Endodermal cell (in vitro differentiated cells): ENCODE results near the gene RTP3. TPM values are rescaled to one million over a fixed set of nuclear protein-coding genes. Genes with fewer than 3 reads are reported as not detected.

Experiments used
- DNase-seq: peaks from one replicate; pipeline ENCODE4 v3.0.0-alpha.2; 2017
- H3K27ac ChIP-seq: 2 replicates; pipeline ENCODE4 v1.5.1; 2013; ENCODE audit warnings: mild to moderate bottlenecking, low read depth, low read length, moderate library complexity
- H3K27me3 ChIP-seq: 2 replicates; pipeline ENCODE4 v1.6.1; 2013; ENCODE audit warnings: mild to moderate bottlenecking, low read length, moderate library complexity; ENCODE audit not compliant: insufficient read depth, control insufficient read depth, poor library complexity, severe bottlenecking
- H3K36me3 ChIP-seq: 2 replicates; pipeline ENCODE4 v1.7.0; 2013; ENCODE audit warnings: mild to moderate bottlenecking, low read length, moderate library complexity; ENCODE audit not compliant: control insufficient read depth, insufficient read depth
- H3K4me1 ChIP-seq: one replicate; pipeline ENCODE4 v1.7.0; 2013; ENCODE audit warnings: low read length; ENCODE audit not compliant: control insufficient read depth, insufficient read depth
- H3K4me3 ChIP-seq: 2 replicates; pipeline ENCODE4 v1.5.1; 2013; ENCODE audit warnings: mild to moderate bottlenecking, low read length, moderate library complexity
- H3K9ac ChIP-seq: 2 replicates; pipeline ENCODE4 v1.6.1; 2013; ENCODE audit warnings: mild to moderate bottlenecking, low read length, moderate library complexity; ENCODE audit not compliant: poor library complexity, severe bottlenecking; ENCODE audit errors: extremely low read depth
- H3K9me3 ChIP-seq: 2 replicates; pipeline ENCODE4 v1.6.1; 2013; ENCODE audit warnings: mild to moderate bottlenecking, low read length, moderate library complexity; ENCODE audit not compliant: control insufficient read depth
- H3K27ac Mint-ChIP-seq: 2 replicates; pipeline ENCODE4 v1.8.0; 2020; ENCODE audit warnings: mixed read lengths
- H3K27me3 Mint-ChIP-seq: 2 replicates; pipeline ENCODE4 v1.8.0; 2021; ENCODE audit warnings: mild to moderate bottlenecking, mixed read lengths; ENCODE audit not compliant: insufficient read depth
- H3K36me3 Mint-ChIP-seq: 2 replicates; pipeline ENCODE4 v1.8.0; 2020; ENCODE audit warnings: low read depth, mixed read lengths
- H3K4me1 Mint-ChIP-seq: 2 replicates; pipeline ENCODE4 v1.8.0; 2020; ENCODE audit warnings: mixed read lengths
- H3K4me3 Mint-ChIP-seq: 2 replicates; pipeline ENCODE4 v1.8.0; 2020; ENCODE audit warnings: mild to moderate bottlenecking, moderate library complexity, mixed read lengths
- H3K9me3 Mint-ChIP-seq: 2 replicates; pipeline ENCODE4 v1.8.0; 2020; ENCODE audit warnings: mild to moderate bottlenecking, mixed read lengths
- WGBS, 2 experiments: methylation state at CpG; one replicate each; pipeline versions ENCODE4 v1.1.5 to v1.1.7; 2013; ENCODE audit warnings: missing lambda C conversion rate in 2 of 2, mixed read lengths in 1 of 2; ENCODE audit not compliant: insufficient coverage in 1 of 2, insufficient read length in 1 of 2; 5-methylcytosine and 5-hydroxymethylcytosine counted together
- total RNA-seq, 2 donors: library from RNA; stranded (reverse); fragmentation: NEBNext Ultra II Directional in 1 of 2; extraction: Animal tissue kit (Norgen Biotek cat#: 25700) in 1 of 2; gene quantifications; 2 replicates in 1 of 2; 3 replicates in 1 of 2; pipeline ENCODE4 v1.2.1, GENCODE V29; 2021
- TF ChIP-seq, protein P1 (sequence below): fragments of 200-600 bp; sonication (generic); conservative IDR thresholded peaks from 2 replicates; pipeline ENCODE4 v1.5.0; 2021; ENCODE audit warnings: antibody characterized with exemption, mild to moderate bottlenecking

The RTP3 gene
- total RNA-seq, 2 donors from 2014 or later = not detected

DNA sequence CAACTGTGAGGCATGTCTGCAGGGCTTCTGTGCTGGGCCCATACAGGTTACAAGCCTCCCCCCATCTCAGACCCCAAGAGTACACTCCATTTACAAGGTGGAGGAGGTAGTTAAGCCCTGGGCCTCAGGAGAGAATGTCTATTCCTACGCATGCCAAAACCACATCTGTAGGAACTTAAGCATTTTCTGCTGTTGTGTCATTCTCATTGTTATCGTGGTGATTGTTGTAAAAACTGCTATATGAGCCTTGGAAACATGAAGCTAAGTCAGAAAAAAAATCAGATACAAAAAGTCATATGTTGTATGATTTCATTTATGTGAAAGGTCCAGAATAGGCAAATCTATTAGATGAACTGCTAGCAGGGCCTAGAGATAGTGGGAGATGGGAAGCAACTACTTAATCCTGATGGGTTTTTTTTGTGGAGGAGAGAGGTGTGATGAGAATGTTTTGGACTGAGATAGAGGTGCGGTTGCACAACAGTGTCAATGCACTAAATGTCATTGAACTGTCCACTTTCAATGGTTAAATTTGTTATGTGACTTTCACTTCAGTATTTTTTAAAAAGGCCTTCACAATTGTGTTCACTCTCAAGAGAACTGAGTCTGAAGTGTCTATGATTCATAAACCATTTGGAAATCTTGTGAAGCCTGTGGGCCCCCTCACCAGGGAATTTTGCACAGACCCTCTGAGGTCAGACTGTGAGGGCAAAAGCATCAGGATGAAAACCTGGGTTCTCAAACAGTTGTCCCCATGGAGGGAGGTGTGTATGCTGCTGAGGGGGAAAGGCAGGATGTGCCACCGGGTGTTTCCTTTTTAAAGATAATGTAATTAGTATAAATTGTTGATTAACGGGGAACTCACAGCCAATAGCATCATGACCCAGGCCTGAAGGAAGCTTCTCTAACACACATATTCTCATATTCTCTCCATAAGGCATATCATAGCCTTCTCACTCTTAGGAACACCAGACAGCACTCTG is 3.2 kb downstream of the RTP3 start:
- H3K4me1 Mint-ChIP-seq = peaks cover 15% of the 10 kb centered on the region
- H3K27ac ChIP-seq = no peak overlapping the region
- no peak overlapping the region for H3K9ac ChIP-seq

DNA sequence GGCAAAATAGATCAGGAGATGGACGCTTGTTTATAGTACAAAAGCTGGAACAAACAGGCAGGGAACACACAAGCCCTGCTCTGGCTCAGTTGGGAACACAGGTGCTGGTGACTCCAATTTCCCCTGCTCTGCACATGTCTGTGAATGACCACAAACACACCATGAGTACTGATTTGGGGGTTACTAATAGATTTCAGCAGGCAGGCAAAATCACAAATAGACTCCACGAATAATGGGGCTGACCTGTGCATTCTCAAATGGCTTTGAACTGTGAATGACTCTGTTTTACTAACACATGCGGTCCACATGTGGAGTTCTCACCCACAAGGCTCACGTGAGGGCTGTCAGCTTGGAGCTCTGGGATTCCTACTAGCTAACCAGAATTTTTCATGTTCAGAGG is 3.9 kb downstream of the RTP3 start:
- no peak overlapping the region for H3K4me3 ChIP-seq
- H3K27me3 Mint-ChIP-seq = peaks cover 2% of the 10 kb centered on the region
- H3K9me3 ChIP-seq = no peaks in the 10 kb centered on the region
- no peaks in the 10 kb centered on the region for H3K27me3 ChIP-seq
- DNase-seq = no peak
- WGBS, 2 experiments = 93 to 97% methylated on average over 3 to 4 of the region's 4 CpGs
- no peaks in the 10 kb centered on the region for H3K9me3 Mint-ChIP-seq
- no peaks in the 10 kb centered on the region for H3K4me1 ChIP-seq
- no peak overlapping the region for H3K27ac ChIP-seq
- no peak overlapping the region for H3K4me3 Mint-ChIP-seq
- H3K9ac ChIP-seq = no peak overlapping the region
- H3K27ac Mint-ChIP-seq = no peak overlapping the region
- H3K36me3 Mint-ChIP-seq = no peaks in the 10 kb centered on the region
- TF ChIP-seq, protein P1, sequence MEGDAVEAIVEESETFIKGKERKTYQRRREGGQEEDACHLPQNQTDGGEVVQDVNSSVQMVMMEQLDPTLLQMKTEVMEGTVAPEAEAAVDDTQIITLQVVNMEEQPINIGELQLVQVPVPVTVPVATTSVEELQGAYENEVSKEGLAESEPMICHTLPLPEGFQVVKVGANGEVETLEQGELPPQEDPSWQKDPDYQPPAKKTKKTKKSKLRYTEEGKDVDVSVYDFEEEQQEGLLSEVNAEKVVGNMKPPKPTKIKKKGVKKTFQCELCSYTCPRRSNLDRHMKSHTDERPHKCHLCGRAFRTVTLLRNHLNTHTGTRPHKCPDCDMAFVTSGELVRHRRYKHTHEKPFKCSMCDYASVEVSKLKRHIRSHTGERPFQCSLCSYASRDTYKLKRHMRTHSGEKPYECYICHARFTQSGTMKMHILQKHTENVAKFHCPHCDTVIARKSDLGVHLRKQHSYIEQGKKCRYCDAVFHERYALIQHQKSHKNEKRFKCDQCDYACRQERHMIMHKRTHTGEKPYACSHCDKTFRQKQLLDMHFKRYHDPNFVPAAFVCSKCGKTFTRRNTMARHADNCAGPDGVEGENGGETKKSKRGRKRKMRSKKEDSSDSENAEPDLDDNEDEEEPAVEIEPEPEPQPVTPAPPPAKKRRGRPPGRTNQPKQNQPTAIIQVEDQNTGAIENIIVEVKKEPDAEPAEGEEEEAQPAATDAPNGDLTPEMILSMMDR = no peak
- H3K4me1 Mint-ChIP-seq = peaks cover 15% of the 10 kb centered on the region
- no peaks in the 10 kb centered on the region for H3K36me3 ChIP-seq

More for the DNA sequence above, 3.2 kb downstream of the RTP3 start:
- Histone ChIP-seq H3K27me3 (no peaks in the 10 kb centered on the region), H3K36me3 (no peaks in the 10 kb centered on the region), H3K9me3 (no peaks in the 10 kb centered on the region), H3K4me3 (no peak overlapping the region), H3K4me1 (no peaks in the 10 kb centered on the region)
- 88 to 95% methylated on average over 3 to 5 of the region's 5 CpGs for WGBS, 2 experiments
- TF ChIP-seq, protein P1 = no peak
- H3K27me3 Mint-ChIP-seq = no peaks in the 10 kb centered on the region
- no peak overlapping the region for H3K27ac Mint-ChIP-seq
- no peaks in the 10 kb centered on the region for H3K36me3 Mint-ChIP-seq
- H3K4me3 Mint-ChIP-seq = no peak overlapping the region
- no peaks in the 10 kb centered on the region for H3K9me3 Mint-ChIP-seq
- DNase-seq = no peak

DNA sequence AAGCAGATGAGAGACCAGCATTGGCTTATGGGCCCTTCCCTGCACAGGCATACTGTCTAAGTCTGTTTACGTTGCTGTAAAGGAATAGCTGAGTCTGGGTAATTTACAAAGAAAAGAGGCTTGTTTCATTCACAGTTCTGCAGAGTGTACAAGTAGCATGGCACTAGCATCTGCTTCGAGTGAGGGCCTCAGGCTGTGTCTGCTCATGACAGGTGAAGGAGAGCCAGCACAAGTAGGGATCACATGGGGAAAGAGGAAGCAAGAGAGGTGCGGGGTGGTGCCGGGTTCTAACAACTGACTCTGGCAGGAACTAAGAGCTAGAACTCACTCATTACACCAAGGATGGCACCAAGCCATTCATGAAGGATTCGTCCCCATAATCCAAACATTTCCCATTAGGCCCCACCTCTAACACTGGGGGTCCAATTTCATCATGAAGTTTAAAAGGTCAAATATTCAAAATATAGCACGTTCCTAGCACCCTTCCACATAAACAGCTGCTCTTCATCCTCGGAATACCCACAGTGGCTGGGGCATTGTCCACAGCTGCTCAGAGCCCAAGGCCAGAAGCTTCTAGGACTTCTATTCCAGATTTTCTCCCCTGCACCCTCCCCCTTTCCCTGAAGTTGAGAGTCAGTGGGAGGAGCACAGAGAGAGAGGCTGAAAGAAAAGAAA is 5.6 kb downstream of the RTP3 start:
- no peak overlapping the region for H3K4me3 ChIP-seq
- no peak overlapping the region for H3K27ac Mint-ChIP-seq

More for the DNA sequence above, 5.6 kb downstream of the RTP3 start:
- DNase-seq = no peak
- Histone ChIP-seq H3K27me3 (no peaks in the 10 kb centered on the region), H3K36me3 (no peaks in the 10 kb centered on the region), H3K27ac (no peak overlapping the region), H3K9me3 (no peaks in the 10 kb centered on the region), H3K4me1 (no peaks in the 10 kb centered on the region), H3K9ac (no peak overlapping the region)
- H3K27me3 Mint-ChIP-seq = peaks cover 4% of the 10 kb centered on the region
- WGBS, 2 experiments = 92 to 95% methylated on average over 3 to 7 of the region's 7 CpGs
- peaks cover 2% of the 10 kb centered on the region for H3K36me3 Mint-ChIP-seq
- TF ChIP-seq, protein P1 = no peak
- peaks cover 13% of the 10 kb centered on the region for H3K4me1 Mint-ChIP-seq
- H3K4me3 Mint-ChIP-seq = no peak overlapping the region
- no peaks in the 10 kb centered on the region for H3K9me3 Mint-ChIP-seq
